ENCODE results near the gene HSFX3. TPM values are rescaled to one million over a fixed set of nuclear protein-coding genes. Genes with fewer than 3 reads are reported as not detected.

The HSFX3 gene
- total and polyA plus RNA-seq, 2 experiments from 2014 or later: not detected

DNA sequence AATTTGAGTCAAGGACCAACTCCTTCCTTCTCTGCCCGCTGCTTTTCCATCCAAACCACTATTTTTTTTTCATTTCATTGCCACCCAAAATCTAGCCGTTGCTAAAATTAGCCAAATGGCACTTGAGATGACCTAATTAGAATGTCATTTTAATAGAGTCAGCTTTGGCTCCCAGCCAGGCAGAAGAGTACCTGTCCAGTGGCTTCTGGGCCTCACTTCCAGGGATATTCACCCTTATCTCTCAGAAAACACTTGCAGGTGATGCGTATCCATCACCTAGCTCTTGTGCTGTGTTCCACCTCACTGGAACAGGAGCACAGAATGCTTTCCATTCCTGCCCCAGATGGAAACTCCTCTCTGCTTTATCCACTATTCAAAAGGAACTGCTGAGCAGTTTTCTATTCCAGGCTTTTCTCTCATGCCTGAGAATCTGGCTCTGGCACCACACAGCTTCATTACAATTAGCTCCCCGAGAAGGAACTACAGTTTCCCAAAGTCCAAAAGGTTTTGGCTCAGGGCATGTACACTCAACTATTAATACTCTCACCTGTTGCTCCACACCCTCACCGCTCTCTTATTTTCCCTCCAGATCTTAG is 19.1 kb upstream of the HSFX3 start:
- Histone ChIP-seq H2AFZ (no peak overlapping the region), H3F3A (replicated peaks; ENCODE audit: low read depth) (no peaks in the 10 kb centered on the region), H4K20me1 (replicated peaks; ENCODE audit: insufficient read depth) (no peaks in the 10 kb centered on the region), H3K9me2 (ENCODE audit: insufficient read depth) (no peaks in the 10 kb centered on the region), H3K4me1 (ENCODE audit: insufficient read depth) (no peaks in the 10 kb centered on the region), H3K27ac (ENCODE audit: low read depth) (no peak overlapping the region), H3K79me2 (replicated peaks; ENCODE audit: insufficient read depth) (no peaks in the 10 kb centered on the region), H3K4me3 (no peak overlapping the region), H3K4me2 (no peak overlapping the region), H3K27me3 (ENCODE audit: insufficient read depth) (no peaks in the 10 kb centered on the region), H3K36me3 (ENCODE audit: insufficient read depth) (no peaks in the 10 kb centered on the region)
- Mint-ChIP-seq H3K9me3 (no peaks in the 10 kb centered on the region), H3K4me3 (no peak overlapping the region), H3K4me1 (peaks cover 14% of the 10 kb centered on the region; the same call in 2 of the 3 replicates), H3K27ac (no peak overlapping the region), H3K27me3 (ENCODE audit: insufficient read depth, low read depth, poor library complexity) (no peaks in the 10 kb centered on the region), H3K36me3 (ENCODE audit: low read depth) (peaks cover 2% of the 10 kb centered on the region; the same call in 1 of the 3 replicates)
- TF ChIP-seq ZNF331 (CRISPR knock-in tag; IDR thresholded peaks at IDR 0.05; ENCODE audit: low read depth): no peak
- TF ChIP-seq, protein P1, sequence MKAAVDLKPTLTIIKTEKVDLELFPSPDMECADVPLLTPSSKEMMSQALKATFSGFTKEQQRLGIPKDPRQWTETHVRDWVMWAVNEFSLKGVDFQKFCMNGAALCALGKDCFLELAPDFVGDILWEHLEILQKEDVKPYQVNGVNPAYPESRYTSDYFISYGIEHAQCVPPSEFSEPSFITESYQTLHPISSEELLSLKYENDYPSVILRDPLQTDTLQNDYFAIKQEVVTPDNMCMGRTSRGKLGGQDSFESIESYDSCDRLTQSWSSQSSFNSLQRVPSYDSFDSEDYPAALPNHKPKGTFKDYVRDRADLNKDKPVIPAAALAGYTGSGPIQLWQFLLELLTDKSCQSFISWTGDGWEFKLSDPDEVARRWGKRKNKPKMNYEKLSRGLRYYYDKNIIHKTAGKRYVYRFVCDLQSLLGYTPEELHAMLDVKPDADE (IDR thresholded peaks at IDR 0.05): no peak
- ATAC-seq (no peak), DNase-seq (ENCODE audit: low spot score) (no peak)

DNA sequence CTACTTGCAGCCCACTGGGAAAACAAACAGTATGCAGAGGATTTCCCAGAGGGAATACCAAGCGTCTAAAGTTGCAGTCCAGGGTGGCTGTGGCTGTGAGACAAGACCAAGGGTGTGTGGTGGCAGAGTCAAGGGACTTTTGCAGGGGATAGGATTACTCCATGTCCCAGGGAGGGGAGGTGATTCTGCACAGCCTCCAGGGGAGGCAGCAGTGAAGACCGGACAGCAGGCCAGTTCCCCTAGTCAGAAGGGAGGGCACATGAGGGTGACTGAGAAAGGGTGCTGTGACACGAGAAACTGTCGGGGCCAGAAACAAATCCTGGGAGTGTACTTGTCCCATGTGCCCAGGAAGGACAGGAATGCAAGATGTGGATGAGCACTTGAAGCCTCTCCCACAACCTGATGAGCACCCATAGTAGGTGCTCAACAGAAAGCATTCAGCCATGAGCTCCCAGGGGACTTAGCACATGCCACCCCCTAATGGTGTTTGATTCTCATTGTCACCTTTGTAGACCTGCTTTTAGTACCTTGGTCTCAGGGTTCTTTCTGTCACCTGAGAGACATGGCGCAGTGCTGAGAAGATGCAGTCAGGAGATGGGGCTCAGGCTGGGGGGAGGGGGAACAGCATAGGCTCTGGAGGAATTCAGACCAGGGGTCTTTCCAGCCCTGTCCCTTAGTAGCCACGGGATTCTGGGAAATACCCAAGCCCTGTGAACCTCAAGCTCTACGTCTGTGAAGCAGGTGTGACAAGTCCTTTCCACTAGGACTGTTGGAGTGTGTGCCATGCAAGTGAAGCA is 18.1 kb upstream of the HSFX3 start:
- no peak overlapping the region for H3K27ac Mint-ChIP-seq
- H3K4me3 ChIP-seq: no peak overlapping the region

More for the DNA sequence above, 18.1 kb upstream of the HSFX3 start:
- ATAC-seq (no peak), DNase-seq (ENCODE audit: low spot score) (no peak)
- no peaks in the 10 kb centered on the region for H3K36me3 ChIP-seq (ENCODE audit: insufficient read depth)
- no peak overlapping the region for H2AFZ ChIP-seq
- no peaks in the 10 kb centered on the region for H3K9me2 ChIP-seq (ENCODE audit: insufficient read depth)
- TF ChIP-seq, protein P1 (IDR thresholded peaks at IDR 0.05): no peak
- TF ChIP-seq ZNF331 (CRISPR knock-in tag; IDR thresholded peaks at IDR 0.05; ENCODE audit: low read depth): no peak
- TF ChIP-seq POLR2AphosphoS5 (IDR thresholded peaks at IDR 0.05; ENCODE audit: low read depth): no peak
- TF ChIP-seq, protein P2, sequence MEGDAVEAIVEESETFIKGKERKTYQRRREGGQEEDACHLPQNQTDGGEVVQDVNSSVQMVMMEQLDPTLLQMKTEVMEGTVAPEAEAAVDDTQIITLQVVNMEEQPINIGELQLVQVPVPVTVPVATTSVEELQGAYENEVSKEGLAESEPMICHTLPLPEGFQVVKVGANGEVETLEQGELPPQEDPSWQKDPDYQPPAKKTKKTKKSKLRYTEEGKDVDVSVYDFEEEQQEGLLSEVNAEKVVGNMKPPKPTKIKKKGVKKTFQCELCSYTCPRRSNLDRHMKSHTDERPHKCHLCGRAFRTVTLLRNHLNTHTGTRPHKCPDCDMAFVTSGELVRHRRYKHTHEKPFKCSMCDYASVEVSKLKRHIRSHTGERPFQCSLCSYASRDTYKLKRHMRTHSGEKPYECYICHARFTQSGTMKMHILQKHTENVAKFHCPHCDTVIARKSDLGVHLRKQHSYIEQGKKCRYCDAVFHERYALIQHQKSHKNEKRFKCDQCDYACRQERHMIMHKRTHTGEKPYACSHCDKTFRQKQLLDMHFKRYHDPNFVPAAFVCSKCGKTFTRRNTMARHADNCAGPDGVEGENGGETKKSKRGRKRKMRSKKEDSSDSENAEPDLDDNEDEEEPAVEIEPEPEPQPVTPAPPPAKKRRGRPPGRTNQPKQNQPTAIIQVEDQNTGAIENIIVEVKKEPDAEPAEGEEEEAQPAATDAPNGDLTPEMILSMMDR (conservative IDR thresholded peaks at IDR 0.05; ENCODE audit: low read depth in 2 of 2): no peak
- no peak for TF ChIP-seq STAT1 (IDR thresholded peaks at IDR 0.05; ENCODE audit: unreplicated experiment)
- Mint-ChIP-seq H3K4me1 (peaks cover 23% of the 10 kb centered on the region), H3K27me3 (ENCODE audit: insufficient read depth, low read depth, poor library complexity) (no peaks in the 10 kb centered on the region), H3K36me3 (ENCODE audit: low read depth) (peaks cover 2% of the 10 kb centered on the region; the same call in 1 of the 3 replicates), H3K4me3 (no peak overlapping the region), H3K9me3 (peaks cover 2% of the 10 kb centered on the region; the same call in 2 of the 3 replicates)
- no peaks in the 10 kb centered on the region for H4K20me1 ChIP-seq (replicated peaks; ENCODE audit: insufficient read depth)
- H3K27ac ChIP-seq (ENCODE audit: low read depth): no peak overlapping the region
- no peaks in the 10 kb centered on the region for H3K79me2 ChIP-seq (replicated peaks; ENCODE audit: insufficient read depth)
- H3K27me3 ChIP-seq (ENCODE audit: insufficient read depth): no peaks in the 10 kb centered on the region
- no peak overlapping the region for H3K4me2 ChIP-seq
- no peaks in the 10 kb centered on the region for H3F3A ChIP-seq (replicated peaks; ENCODE audit: low read depth)
- no peaks in the 10 kb centered on the region for H3K4me1 ChIP-seq (ENCODE audit: insufficient read depth)
